Measurements from ENCODE around the gene DHX35. TPM values are rescaled to one million over a fixed set of nuclear protein-coding genes. Genes with fewer than 3 reads are reported as not detected.

Gene DHX35
- total and polyA plus RNA-seq, 2 of the 4 experiments (the other 2 are of a cell fraction), result 9.1 to 13.5 TPM

GRCh38 chr20:39016041-39016440, 53.9 kb downstream of the DHX35 start:
- H3K4ac ChIP-seq (ENCODE audit: low read depth, low read length), result no peak overlapping the region
- BruUV-seq (replicated peaks), result no TSS peak
- no peak overlapping the region for H4K5ac ChIP-seq (ENCODE audit: low read depth, low read length)
- 88% methylated on average over 1 of the region's 3 CpGs; no CpG with 5 or more reads in 1 of the 2 experiments for WGBS, 2 experiments (ENCODE audit: extremely low coverage in 2 of 2, insufficient read length in 1 of 2)
- dilution Hi-C loops (cut with HindIII; ENCODE audit: low sequenced_read_pairs, unreplicated experiment) (no loop called here), in situ Hi-C loops (cut with MboI; ENCODE audit: low sequenced_read_pairs) (no loop called here), intact Hi-C loops (cut with micrococcal nuclease) (no loop called here)
- H3K23ac ChIP-seq (ENCODE audit: low read depth, low read length), result no peak overlapping the region
- no peak overlapping the region for H2BK15ac ChIP-seq (ENCODE audit: low read depth, low read length)
- CTCF ChIA-PET, result interaction anchor here (0.6 kb wide), 1 partner anchor 18 kb away, joined by 3 read pairs; no protein-coding TSS in a partner anchor
- no peaks in the 10 kb centered on the region for H3K9me3 ChIP-seq (ENCODE audit: control insufficient read depth, insufficient read depth, low read length)
- no peak overlapping the region for H4K91ac ChIP-seq (ENCODE audit: insufficient read depth, low read depth, low read length)
- H3K9ac ChIP-seq (ENCODE audit: low read depth, low read length), result no peak overlapping the region
- TF ChIP-seq, protein P1, sequence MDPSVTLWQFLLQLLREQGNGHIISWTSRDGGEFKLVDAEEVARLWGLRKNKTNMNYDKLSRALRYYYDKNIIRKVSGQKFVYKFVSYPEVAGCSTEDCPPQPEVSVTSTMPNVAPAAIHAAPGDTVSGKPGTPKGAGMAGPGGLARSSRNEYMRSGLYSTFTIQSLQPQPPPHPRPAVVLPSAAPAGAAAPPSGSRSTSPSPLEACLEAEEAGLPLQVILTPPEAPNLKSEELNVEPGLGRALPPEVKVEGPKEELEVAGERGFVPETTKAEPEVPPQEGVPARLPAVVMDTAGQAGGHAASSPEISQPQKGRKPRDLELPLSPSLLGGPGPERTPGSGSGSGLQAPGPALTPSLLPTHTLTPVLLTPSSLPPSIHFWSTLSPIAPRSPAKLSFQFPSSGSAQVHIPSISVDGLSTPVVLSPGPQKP (IDR thresholded peaks at IDR 0.05; ENCODE audit: borderline replicate concordance, low read depth, low read length), result no peak
- TF ChIP-seq MAFK (IDR thresholded peaks at IDR 0.05; ENCODE audit: low read depth, low read length), result no peak
- TF ChIP-seq RAD21 (IDR thresholded peaks at IDR 0.05; ENCODE audit: low read length), result no peak
- no peak for TF ChIP-seq NFE2L2 (IDR thresholded peaks at IDR 0.05; ENCODE audit: low read depth, low read length)
- no peak for TF ChIP-seq CEBPB (IDR thresholded peaks at IDR 0.05; ENCODE audit: low read depth, low read length)
- no peak for TF ChIP-seq RCOR1 (IDR thresholded peaks at IDR 0.05; ENCODE audit: insufficient replicate concordance, low read length)
- TF ChIP-seq POLR2A (IDR thresholded peaks at IDR 0.05; ENCODE audit: low read depth, low read length), result no peak
- TF ChIP-seq MAZ (IDR thresholded peaks at IDR 0.05; ENCODE audit: borderline replicate concordance, low read depth, low read length), result no peak
- TF ChIP-seq, protein P2, sequence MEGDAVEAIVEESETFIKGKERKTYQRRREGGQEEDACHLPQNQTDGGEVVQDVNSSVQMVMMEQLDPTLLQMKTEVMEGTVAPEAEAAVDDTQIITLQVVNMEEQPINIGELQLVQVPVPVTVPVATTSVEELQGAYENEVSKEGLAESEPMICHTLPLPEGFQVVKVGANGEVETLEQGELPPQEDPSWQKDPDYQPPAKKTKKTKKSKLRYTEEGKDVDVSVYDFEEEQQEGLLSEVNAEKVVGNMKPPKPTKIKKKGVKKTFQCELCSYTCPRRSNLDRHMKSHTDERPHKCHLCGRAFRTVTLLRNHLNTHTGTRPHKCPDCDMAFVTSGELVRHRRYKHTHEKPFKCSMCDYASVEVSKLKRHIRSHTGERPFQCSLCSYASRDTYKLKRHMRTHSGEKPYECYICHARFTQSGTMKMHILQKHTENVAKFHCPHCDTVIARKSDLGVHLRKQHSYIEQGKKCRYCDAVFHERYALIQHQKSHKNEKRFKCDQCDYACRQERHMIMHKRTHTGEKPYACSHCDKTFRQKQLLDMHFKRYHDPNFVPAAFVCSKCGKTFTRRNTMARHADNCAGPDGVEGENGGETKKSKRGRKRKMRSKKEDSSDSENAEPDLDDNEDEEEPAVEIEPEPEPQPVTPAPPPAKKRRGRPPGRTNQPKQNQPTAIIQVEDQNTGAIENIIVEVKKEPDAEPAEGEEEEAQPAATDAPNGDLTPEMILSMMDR (conservative IDR thresholded peaks at IDR 0.05; ENCODE audit: low read depth, low read length), result no peak
- TF ChIP-seq BHLHE40 (IDR thresholded peaks at IDR 0.05; ENCODE audit: low read depth, low read length), result no peak
- no peak for TF ChIP-seq SMC3 (IDR thresholded peaks at IDR 0.05; ENCODE audit: low read depth, low read length)
- TF ChIP-seq FOS (IDR thresholded peaks at IDR 0.05; ENCODE audit: low read depth, low read length), result no peak
- TF ChIP-seq, protein P3, sequence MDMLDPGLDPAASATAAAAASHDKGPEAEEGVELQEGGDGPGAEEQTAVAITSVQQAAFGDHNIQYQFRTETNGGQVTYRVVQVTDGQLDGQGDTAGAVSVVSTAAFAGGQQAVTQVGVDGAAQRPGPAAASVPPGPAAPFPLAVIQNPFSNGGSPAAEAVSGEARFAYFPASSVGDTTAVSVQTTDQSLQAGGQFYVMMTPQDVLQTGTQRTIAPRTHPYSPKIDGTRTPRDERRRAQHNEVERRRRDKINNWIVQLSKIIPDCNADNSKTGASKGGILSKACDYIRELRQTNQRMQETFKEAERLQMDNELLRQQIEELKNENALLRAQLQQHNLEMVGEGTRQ (IDR thresholded peaks at IDR 0.05; ENCODE audit: low read depth, low read length), result no peak
- no peak for TF ChIP-seq MXI1 (IDR thresholded peaks at IDR 0.05; ENCODE audit: borderline replicate concordance, low read depth, low read length)
- no peak for TF ChIP-seq CHD1 (IDR thresholded peaks at IDR 0.05; ENCODE audit: low read depth, low read length)
- H3K56ac ChIP-seq (ENCODE audit: extremely low read depth, insufficient read depth, low read length), result no peak overlapping the region
- H2AFZ ChIP-seq (replicated peaks; ENCODE audit: low read length, poor library complexity), result no peak overlapping the region
- ATAC-seq (ENCODE audit: low read depth) (no peak), DNase-seq (no peak)
- H3K27ac ChIP-seq (ENCODE audit: insufficient read depth, low read length), result no peak overlapping the region
- no peak overlapping the region for H3K4me2 ChIP-seq (ENCODE audit: low read depth, low read length)
- no peak overlapping the region for H2BK5ac ChIP-seq (ENCODE audit: low read depth, low read length, poor library complexity, severe bottlenecking)
- no peak overlapping the region for H2AK9ac ChIP-seq (replicated peaks; ENCODE audit: low read depth, low read length, poor library complexity)
- no peaks in the 10 kb centered on the region for H4K20me1 ChIP-seq (ENCODE audit: insufficient read depth, low read length)
- H3K18ac ChIP-seq (ENCODE audit: low read depth, low read length), result no peak overlapping the region
- H2AK5ac ChIP-seq (ENCODE audit: low read depth, low read length), result no peak overlapping the region
- 0 out of 2 replicates have a peak, but pooled peaks cover 5% of the 10 kb centered on the region for H3K9me1 ChIP-seq (ENCODE audit: insufficient read depth, low read length)
- no peak overlapping the region for H3K14ac ChIP-seq (replicated peaks; ENCODE audit: low read depth, low read length)
- H2BK120ac ChIP-seq (ENCODE audit: low read depth, low read length), result no peak overlapping the region
- peaks cover 3 to 4% of the 10 kb centered on the region in 2 experiments; a peak in 3 of 4 replicates for H3K79me1 ChIP-seq (ENCODE audit: low read depth in 1 of 2, low read length in 2 of 2)
- H3K4me3 ChIP-seq (ENCODE audit: insufficient read depth, low read depth, low read length), result no peak overlapping the region
- no peaks in the 10 kb centered on the region for H3K4me1 ChIP-seq (ENCODE audit: control insufficient read depth, insufficient read depth, low read length)
- no peaks in the 10 kb centered on the region for H3K27me3 ChIP-seq (ENCODE audit: control insufficient read depth, insufficient read depth, low read length)
- no peak overlapping the region for H2BK20ac ChIP-seq (ENCODE audit: low read depth, low read length)
- peaks cover 11% of the 10 kb centered on the region for H3K36me3 ChIP-seq (ENCODE audit: control insufficient read depth, insufficient read depth, low read length)
- no peak overlapping the region for H4K8ac ChIP-seq (ENCODE audit: low read depth in 2 of 2, low read length in 2 of 2)
- POLR2A ChIA-PET (ENCODE audit: unreplicated experiment), result interaction anchor here (0.6 kb wide), 1 partner anchor 27 kb away, joined by 3 read pairs; no protein-coding TSS in a partner anchor

Measured in IMR-90 (cell line).